Prostate gland (tissue), 2 donors: ENCODE measurements around the gene UTS2B.

Source experiments
- POLR2AphosphoS5 ChIP-seq: sonication (generic); formaldehyde crosslinking; IDR thresholded peaks from one replicate; pipeline ENCODE4 v1.6.1; 2017; ENCODE audit warnings: antibody characterized with exemption
- TF ChIP-seq, protein P1 (sequence below), 4 experiments: fragments of 200-600 bp in 2 of 4; fragments of 450-650 bp in 2 of 4; sonication (generic) in 2 of 4; IDR thresholded peaks; 1 replicate in 3 of 4; 2 replicates in 1 of 4; pipeline ENCODE4 v1.5.1; 2016 to 2019; ENCODE audit warnings: antibody characterized with exemption in 4 of 4, mild to moderate bottlenecking in 2 of 4, moderate library complexity in 2 of 4

DNA sequence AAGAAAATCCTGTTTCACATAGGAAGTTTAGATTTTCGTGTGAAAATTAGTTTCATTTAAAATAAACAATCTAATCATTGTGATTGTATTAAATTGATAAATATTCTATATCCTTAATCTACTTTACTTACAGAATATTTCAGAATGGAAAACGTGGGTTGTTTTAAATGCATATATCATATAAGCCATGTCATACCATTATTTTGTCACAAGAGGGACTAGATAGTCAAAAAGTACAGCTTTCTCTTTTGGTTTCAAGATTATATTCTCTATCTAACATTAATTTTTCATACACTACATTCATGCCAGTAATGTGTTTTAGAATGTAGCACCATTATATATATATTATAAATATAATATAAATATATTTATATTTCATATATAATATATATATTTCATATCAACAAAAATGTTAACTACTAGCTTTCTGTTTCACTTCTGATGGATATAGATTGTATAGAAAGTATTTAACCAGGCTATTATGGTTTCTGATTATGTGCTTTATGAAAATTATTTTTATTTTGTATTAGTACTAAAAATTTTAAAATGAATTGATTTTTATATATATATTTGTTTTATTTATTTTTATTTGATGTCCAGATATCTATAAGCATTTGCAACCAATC, 86.0 kb downstream of the UTS2B start:
- TF ChIP-seq, protein P1, sequence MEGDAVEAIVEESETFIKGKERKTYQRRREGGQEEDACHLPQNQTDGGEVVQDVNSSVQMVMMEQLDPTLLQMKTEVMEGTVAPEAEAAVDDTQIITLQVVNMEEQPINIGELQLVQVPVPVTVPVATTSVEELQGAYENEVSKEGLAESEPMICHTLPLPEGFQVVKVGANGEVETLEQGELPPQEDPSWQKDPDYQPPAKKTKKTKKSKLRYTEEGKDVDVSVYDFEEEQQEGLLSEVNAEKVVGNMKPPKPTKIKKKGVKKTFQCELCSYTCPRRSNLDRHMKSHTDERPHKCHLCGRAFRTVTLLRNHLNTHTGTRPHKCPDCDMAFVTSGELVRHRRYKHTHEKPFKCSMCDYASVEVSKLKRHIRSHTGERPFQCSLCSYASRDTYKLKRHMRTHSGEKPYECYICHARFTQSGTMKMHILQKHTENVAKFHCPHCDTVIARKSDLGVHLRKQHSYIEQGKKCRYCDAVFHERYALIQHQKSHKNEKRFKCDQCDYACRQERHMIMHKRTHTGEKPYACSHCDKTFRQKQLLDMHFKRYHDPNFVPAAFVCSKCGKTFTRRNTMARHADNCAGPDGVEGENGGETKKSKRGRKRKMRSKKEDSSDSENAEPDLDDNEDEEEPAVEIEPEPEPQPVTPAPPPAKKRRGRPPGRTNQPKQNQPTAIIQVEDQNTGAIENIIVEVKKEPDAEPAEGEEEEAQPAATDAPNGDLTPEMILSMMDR (IDR thresholded peaks at IDR 0.05): peak in 3 of 4 experiments; percentile 28 to 42 (median 34)
- TF ChIP-seq POLR2AphosphoS5: no peak
